ENCODE data around the gene APC.
"Not testable (repeated sequence)": the region's sequence is repeated elsewhere in the genome, so short reads cannot be mapped to it uniquely, and the experiment has no call there.

The APC gene

GRCh38 chr5:112824197-112824596, 86.5 kb downstream of the APC start:
- H3K4me2 ChIP-seq = no peak overlapping the region
- H3K27me3 ChIP-seq = no peaks in the 10 kb centered on the region
- no peaks in the 10 kb centered on the region for H3K9me3 ChIP-seq (replicated peaks in 1 of 11)
- H3K9ac ChIP-seq = no peak overlapping the region
- H3K36me3 ChIP-seq = peaks cover 72 to 100% (median 91%) of the 10 kb centered on the region in 11 experiments
- H3K27ac ChIP-seq = no peak overlapping the region
- no peak overlapping the region for H3K4me3 ChIP-seq
- H4K20me1 ChIP-seq = no peaks in the 10 kb centered on the region; a peak in 1 of 22 replicates
- no peak for TF ChIP-seq Cebpa-rat (IDR thresholded peaks at IDR 0.05)
- no peaks in the 10 kb centered on the region for H3K4me1 ChIP-seq

DNA sequence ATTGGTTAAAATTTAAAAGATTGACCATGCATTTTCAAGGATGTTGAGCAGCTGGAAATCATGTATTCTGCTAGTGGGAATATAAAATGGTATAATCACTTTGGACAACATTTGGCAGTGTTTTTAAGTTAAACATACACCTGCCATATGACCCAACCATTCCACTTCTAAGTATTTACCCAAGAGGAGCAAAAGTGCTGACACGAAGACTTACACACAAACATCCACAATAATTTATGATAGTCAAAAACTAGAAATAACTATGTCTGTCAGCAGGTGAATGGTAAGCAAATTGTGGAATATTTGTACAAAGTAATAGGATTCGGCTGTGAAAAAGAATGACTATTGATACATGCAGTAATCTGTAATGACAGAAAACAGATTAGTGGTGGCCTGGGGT, 92.7 kb downstream of the APC start:
- Histone ChIP-seq H3K4me2 (no peak overlapping the region), H3K27me3 (no peaks in the 10 kb centered on the region), H3K4me3 (no peak overlapping the region), H3K9me3 (replicated peaks in 1 of 11) (no peaks in the 10 kb centered on the region), H3K27ac (no peak overlapping the region), H3K36me3 (peaks cover 68 to 100% (median 90%) of the 10 kb centered on the region in 11 experiments), H3K9ac (no peak overlapping the region), H4K20me1 (no peaks in the 10 kb centered on the region), H3K4me1 (no peaks in the 10 kb centered on the region)
- no peak for TF ChIP-seq Cebpa-rat (IDR thresholded peaks at IDR 0.05)

DNA sequence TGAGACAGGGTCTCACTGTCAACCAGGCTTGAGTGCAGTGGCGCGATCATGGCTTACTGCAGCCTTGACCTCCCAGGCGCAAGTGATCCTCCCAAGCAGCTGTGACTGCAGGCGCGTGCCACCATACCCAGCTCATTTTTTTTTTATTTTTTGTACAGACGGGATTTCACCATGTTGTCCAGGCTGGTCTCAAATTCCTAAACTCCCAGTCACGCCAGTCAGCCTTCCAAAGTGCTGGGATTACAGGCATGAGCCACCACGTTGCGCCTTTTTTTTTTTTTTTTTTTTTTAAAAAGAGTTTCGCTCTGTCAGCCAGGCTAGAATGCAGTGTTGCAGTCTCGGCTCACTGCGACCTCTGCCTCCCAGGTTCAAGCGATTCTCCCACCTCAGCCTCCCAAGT, 96.3 kb downstream of the APC start:
- no peaks in the 10 kb centered on the region for H3K9me3 ChIP-seq (replicated peaks in 1 of 11)
- H3K9ac ChIP-seq = no peak overlapping the region
- no peaks in the 10 kb centered on the region; a peak in 1 of 22 replicates for H4K20me1 ChIP-seq
- no peak overlapping the region for H3K4me3 ChIP-seq
- H3K27ac ChIP-seq = no peak overlapping the region
- H3K4me2 ChIP-seq = no peak overlapping the region
- peaks cover 68 to 99% (median 90%) of the 10 kb centered on the region in 11 experiments for H3K36me3 ChIP-seq
- no peak for TF ChIP-seq Cebpa-rat (IDR thresholded peaks at IDR 0.05)
- H3K4me1 ChIP-seq = no peaks in the 10 kb centered on the region
- no peaks in the 10 kb centered on the region for H3K27me3 ChIP-seq

GRCh38 chr5:112844489-112844888, 106.8 kb downstream of the APC start:
- H3K9me3 ChIP-seq (replicated peaks in 1 of 11) = no peaks in the 10 kb centered on the region
- H3K27ac ChIP-seq = no peak overlapping the region
- no peak overlapping the region for H3K4me3 ChIP-seq
- no peaks in the 10 kb centered on the region for H4K20me1 ChIP-seq
- H3K4me2 ChIP-seq = no peak overlapping the region
- TF ChIP-seq Cebpa-rat (IDR thresholded peaks at IDR 0.05) = no peak
- no peaks in the 10 kb centered on the region for H3K4me1 ChIP-seq
- H3K9ac ChIP-seq = no peak overlapping the region
- no peaks in the 10 kb centered on the region for H3K27me3 ChIP-seq
- H3K36me3 ChIP-seq = peaks cover 27 to 45% (median 38%) of the 10 kb centered on the region in 11 experiments

DNA sequence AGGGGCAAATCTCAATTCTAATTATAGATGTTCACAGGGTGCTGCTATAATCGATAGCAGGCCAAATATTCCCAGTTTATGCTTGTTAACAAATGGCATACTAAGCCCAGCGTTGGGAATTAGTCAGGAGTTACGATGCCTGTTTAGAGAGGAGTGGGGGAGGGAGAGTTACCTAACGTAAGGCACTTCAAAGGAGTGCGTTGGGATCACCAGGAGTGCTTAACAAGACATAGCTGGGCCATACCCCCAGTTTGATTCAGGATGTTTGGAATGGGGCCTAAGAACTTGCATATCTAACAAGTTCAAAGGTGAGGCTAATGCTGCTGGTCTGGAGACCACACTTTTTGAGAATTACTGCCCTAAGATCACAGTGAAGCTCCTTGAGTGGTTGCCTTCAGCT, 108.9 kb downstream of the APC start:
- H3K4me1 ChIP-seq = no peaks in the 10 kb centered on the region

GRCh38 chr5:112847306-112847705, 109.6 kb downstream of the APC start:
- TF ChIP-seq Cebpa-rat (IDR thresholded peaks at IDR 0.05) = no peak
- Histone ChIP-seq H4K20me1 (no peaks in the 10 kb centered on the region), H3K4me2 (no peak overlapping the region), H3K36me3 (peaks cover 3 to 17% (median 10%) of the 10 kb centered on the region in 11 experiments; a peak in 17 of 22 replicates), H3K27ac (no peak overlapping the region), H3K4me1 (no peaks in the 10 kb centered on the region), H3K9ac (no peak overlapping the region), H3K9me3 (replicated peaks in 1 of 11) (no peaks in the 10 kb centered on the region), H3K27me3 (no peaks in the 10 kb centered on the region), H3K4me3 (no peak overlapping the region)

More for the DNA sequence above, 108.9 kb downstream of the APC start:
- no peak for TF ChIP-seq Cebpa-rat (IDR thresholded peaks at IDR 0.05)
- no peak overlapping the region for H3K9ac ChIP-seq
- H4K20me1 ChIP-seq = no peaks in the 10 kb centered on the region
- no peak overlapping the region for H3K27ac ChIP-seq
- no peaks in the 10 kb centered on the region for H3K27me3 ChIP-seq
- H3K9me3 ChIP-seq (replicated peaks in 1 of 11) = no peaks in the 10 kb centered on the region
- H3K4me3 ChIP-seq = no peak overlapping the region
- peaks cover 7 to 25% (median 17%) of the 10 kb centered on the region in 11 experiments; a peak in 19 of 22 replicates for H3K36me3 ChIP-seq
- no peak overlapping the region for H3K4me2 ChIP-seq

DNA sequence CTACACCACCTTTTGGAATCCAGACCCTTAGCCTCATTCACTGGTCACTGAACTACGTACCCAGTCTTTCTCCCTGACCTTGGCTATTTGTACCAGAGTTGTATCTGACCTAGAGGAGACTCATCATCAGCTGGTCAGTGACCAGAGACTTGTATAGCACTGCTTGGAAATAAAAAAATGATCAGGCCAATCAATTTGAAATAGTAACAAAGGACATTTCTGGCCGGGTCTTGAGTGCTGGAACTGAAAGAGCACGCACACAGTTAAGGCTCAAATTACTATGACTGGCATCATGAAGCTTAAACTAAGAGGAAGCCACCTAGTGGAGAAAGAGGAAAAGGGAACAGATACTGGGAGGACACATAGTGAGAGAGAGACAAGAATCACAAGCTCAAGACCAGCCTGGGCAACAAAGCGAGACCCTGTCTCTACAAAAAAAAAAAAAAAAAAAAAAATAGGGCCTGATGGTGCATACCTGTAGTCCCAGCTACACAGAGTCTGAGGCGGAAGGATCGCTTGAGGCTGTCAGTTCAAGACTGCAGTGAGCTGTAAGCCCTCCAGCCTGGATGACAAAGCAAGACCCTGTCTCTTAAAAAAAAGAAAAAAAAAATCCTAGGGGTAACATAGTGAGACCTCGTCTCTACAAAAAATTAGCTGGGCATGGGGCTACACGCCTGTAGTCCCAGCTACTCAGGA, 110.6 kb downstream of the APC start:
- no peak for TF ChIP-seq Cebpa-rat (IDR thresholded peaks at IDR 0.05)
- Histone ChIP-seq H3K4me1 (no peaks in the 10 kb centered on the region), H3K36me3 (peaks cover 0 to 8% (median 1%) of the 10 kb centered on the region in 11 experiments; a peak in 6 of 22 replicates), H3K27me3 (no peaks in the 10 kb centered on the region), H3K9ac (no peak overlapping the region), H3K4me3 (no peak overlapping the region), H3K4me2 (no peak overlapping the region), H4K20me1 (no peaks in the 10 kb centered on the region), H3K27ac (no peak overlapping the region), H3K9me3 (replicated peaks in 1 of 11) (no peaks in the 10 kb centered on the region)

DNA sequence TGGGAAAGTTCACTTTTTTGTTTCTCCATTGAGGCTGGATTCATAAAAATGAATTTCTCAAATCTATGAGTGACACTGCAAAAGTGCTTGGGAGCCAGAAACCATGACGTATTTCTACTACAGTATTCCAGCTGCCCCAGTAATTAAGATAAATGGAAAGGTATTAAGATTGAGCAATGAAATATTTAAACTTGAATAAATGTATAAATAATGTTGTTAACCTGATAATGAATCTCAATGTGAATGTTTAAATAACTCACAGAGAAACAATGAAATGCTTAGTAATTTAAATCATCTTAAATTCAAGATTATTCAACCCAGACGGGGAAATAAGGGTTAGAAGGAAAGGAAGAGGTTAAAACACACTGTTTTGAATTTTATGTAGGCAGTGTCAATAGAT, 112.2 kb downstream of the APC start:
- no peaks in the 10 kb centered on the region for H3K27me3 ChIP-seq
- no peak overlapping the region for H3K9ac ChIP-seq
- no peaks in the 10 kb centered on the region for H3K4me1 ChIP-seq
- H3K4me2 ChIP-seq = no peak overlapping the region
- H3K9me3 ChIP-seq (replicated peaks in 1 of 11) = peaks cover 4 to 16% (median 11%) of the 10 kb centered on the region in 11 experiments; a peak in 15 of 22 replicates
- no peaks in the 10 kb centered on the region for H4K20me1 ChIP-seq
- H3K4me3 ChIP-seq = no peak overlapping the region
- no peaks in the 10 kb centered on the region for H3K36me3 ChIP-seq
- no peak overlapping the region for H3K27ac ChIP-seq
- no peak for TF ChIP-seq Cebpa-rat (IDR thresholded peaks at IDR 0.05)

DNA sequence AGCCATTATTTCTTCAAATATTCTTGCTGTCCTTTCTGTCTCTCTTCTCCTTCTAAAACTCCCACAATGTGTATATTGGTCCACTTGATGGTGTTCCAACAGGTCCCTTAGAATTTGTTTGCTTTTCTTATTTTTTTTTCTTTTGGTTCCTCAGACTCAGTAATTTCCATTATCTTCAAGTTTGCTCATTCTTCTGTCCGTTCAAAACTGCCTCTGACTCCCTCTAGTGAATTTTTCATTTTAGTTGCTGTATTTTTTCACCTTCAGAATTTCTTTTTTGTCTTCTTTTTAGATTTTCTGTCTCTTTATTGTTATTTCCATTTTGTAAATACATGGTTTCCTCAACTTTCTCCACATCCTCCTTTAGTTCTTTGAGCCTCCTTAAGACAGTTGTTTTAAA, 117.0 kb downstream of the APC start:
- TF ChIP-seq Cebpa-rat (IDR thresholded peaks at IDR 0.05) = no peak
- Histone ChIP-seq H3K27me3 (no peaks in the 10 kb centered on the region), H3K4me2 (no peak overlapping the region), H3K4me1 (no peaks in the 10 kb centered on the region), H3K36me3 (no peaks in the 10 kb centered on the region), H3K4me3 (no peak overlapping the region), H3K9ac (no peak overlapping the region), H3K27ac (no peak overlapping the region), H3K9me3 (replicated peaks in 1 of 11) (peaks cover 7 to 22% (median 15%) of the 10 kb centered on the region in 11 experiments; a peak in 15 of 22 replicates), H4K20me1 (no peaks in the 10 kb centered on the region)

- no peak overlapping the region for H3K4me2 ChIP-seq
Observed at GRCh38 chr5:112857866-112858265, 120.2 kb downstream of the APC start.

DNA sequence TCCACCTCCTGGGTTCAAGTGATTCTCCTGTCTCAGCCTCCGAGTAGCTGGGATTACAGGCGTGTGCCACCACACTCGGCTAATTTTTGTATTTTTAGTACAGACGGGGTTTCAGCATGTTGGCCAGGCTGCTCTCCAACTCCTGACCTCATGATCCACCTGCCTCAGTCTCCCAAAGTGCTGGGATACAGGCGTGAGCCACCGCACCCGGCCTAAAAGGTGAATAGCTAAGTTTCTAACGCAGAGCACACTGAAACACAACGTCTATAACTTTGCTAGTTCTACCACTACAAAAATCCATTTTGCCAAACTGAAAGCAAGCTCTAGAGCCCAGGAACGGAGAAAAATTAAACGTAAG, 122.9 kb downstream of the APC start:
- H3K4me1 ChIP-seq = peaks cover 24 to 30% (median 26%) of the 10 kb centered on the region in 10 experiments
- H3K4me3 ChIP-seq = peak overlapping the region; percentile 80 to 100 (median 88)

More at GRCh38 chr5:112857866-112858265, 120.2 kb downstream of the APC start:
- Histone ChIP-seq H3K4me1 (peaks cover 15 to 18% (median 15%) of the 10 kb centered on the region in 10 experiments), H3K27ac (no peak overlapping the region), H3K27me3 (no peaks in the 10 kb centered on the region), H3K36me3 (peaks cover under 1 to 9% (median 7%) of the 10 kb centered on the region in 11 experiments; a peak in 16 of 22 replicates), H3K4me3 (no peak overlapping the region), H3K9me3 (replicated peaks in 1 of 11) (peaks cover 7 to 28% (median 17%) of the 10 kb centered on the region in 11 experiments; a peak in 17 of 22 replicates), H3K9ac (no peak overlapping the region), H4K20me1 (peaks cover 0 to 9% (median 7%) of the 10 kb centered on the region in 11 experiments; a peak in 9 of 22 replicates)
- no peak for TF ChIP-seq Cebpa-rat (IDR thresholded peaks at IDR 0.05)

More for the DNA sequence above, 122.9 kb downstream of the APC start:
- Histone ChIP-seq H4K20me1 (peaks cover 9 to 31% (median 21%) of the 10 kb centered on the region in 11 experiments; a peak in 16 of 22 replicates), H3K36me3 (peaks cover 28 to 35% (median 34%) of the 10 kb centered on the region in 11 experiments), H3K27ac (peak overlapping the region; percentile 83 to 95 (median 87)), H3K4me2 (peak overlapping the region; percentile 69 to 98 (median 91)), H3K9ac (peak overlapping the region; percentile 83 to 95 (median 91))
- H3K9me3 ChIP-seq (replicated peaks in 1 of 11); H3K27me3 ChIP-seq: not testable (repeated sequence)
